Subcutaneous abdominal adipose tissue (tissue), 5 donors: Measurements from ENCODE around the gene NME9.

Experiments
- H3K27ac ChIP-seq: one replicate; pipeline ENCODE4 v1.7.0; 2013; ENCODE audit warnings: low read depth, mild to moderate bottlenecking, inconsistent platforms, low read length, moderate library complexity
- H3K27me3 ChIP-seq, 5 donors: one replicate each; pipeline ENCODE4 v1.7.0; 2013; ENCODE audit warnings: low read length in 5 of 5, inconsistent platforms in 1 of 5; ENCODE audit not compliant: control insufficient read depth in 5 of 5, insufficient read depth in 4 of 5
- H3K36me3 ChIP-seq, 5 donors: one replicate each; pipeline ENCODE4 v1.7.0; 2013; ENCODE audit warnings: low read length in 5 of 5; ENCODE audit not compliant: control insufficient read depth in 5 of 5, insufficient read depth in 5 of 5
- H3K4me1 ChIP-seq, 5 donors: one replicate each; pipeline ENCODE4 v1.7.0; 2013; ENCODE audit warnings: low read length in 5 of 5, mild to moderate bottlenecking in 3 of 5, moderate library complexity in 1 of 5; ENCODE audit not compliant: control insufficient read depth in 5 of 5, insufficient read depth in 5 of 5
- H3K4me3 ChIP-seq, 5 donors: one replicate each; pipeline ENCODE4 v1.7.0; 2013; ENCODE audit warnings: low read length in 5 of 5, low read depth in 1 of 5
- H3K9ac ChIP-seq, 5 donors: one replicate each; pipeline ENCODE4 v1.7.0; 2013; ENCODE audit warnings: low read length in 5 of 5, mild to moderate bottlenecking in 4 of 5, moderate library complexity in 3 of 5
- H3K9me3 ChIP-seq, 5 donors: one replicate each; pipeline ENCODE4 v1.7.0; 2013; ENCODE audit warnings: low read length in 5 of 5; ENCODE audit not compliant: control insufficient read depth in 5 of 5
- donor health status: healthy.
- donor health status: healthy.
- donor health status: healthy.
- donor health status: healthy.
- donor health status: healthy.

Gene NME9

DNA sequence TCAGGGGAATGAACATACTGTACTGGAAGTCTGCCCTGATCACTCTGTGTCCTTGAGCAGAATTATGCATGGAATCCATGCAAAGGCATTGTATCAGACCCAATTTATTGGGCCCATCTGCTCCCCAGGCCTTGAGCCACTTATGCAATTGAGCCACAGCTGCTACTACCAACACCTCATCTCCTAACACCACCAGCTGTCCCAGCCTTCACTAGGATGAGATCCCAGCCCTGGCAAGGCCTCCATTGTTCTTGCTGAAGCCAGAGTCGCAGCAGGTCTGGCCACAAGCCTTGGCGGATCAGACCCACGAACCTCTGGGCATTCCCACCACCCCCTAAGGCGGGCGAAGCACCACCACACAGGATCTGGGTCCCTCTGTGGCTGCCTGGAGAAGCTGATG is 9.2 kb upstream of the NME9 start:
- H3K9ac ChIP-seq, result no peak overlapping the region
- H3K9me3 ChIP-seq, result no peaks in the 10 kb centered on the region
- no peak overlapping the region for H3K4me3 ChIP-seq
- no peak overlapping the region for H3K27ac ChIP-seq
- peaks cover 0 to 7% (median 4%) of the 10 kb centered on the region in 5 donors for H3K4me1 ChIP-seq
- no peaks in the 10 kb centered on the region for H3K27me3 ChIP-seq
- no peaks in the 10 kb centered on the region for H3K36me3 ChIP-seq

DNA sequence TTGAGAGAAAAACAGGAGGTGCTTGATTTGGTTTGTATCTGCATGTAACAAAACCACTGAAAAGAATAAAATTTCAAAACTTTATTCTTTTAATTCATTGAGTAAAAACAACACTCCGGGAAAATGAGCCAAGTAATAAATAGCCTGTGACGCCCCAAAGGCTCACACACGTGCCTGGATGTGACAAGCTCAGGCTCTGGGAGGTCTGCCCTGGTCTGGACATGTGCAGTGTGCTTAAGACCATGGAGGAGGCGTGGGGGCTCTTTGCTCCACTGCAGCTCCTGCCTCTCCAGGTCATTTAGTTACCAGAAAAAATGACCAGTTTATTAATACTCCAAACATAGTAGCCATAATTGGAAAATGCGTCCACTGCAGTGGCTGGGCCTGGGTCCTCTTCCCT is 8.6 kb upstream of the NME9 start:
- Histone ChIP-seq H3K36me3 (no peaks in the 10 kb centered on the region), H3K4me3 (no peak overlapping the region), H3K4me1 (peaks cover 0 to 4% (median 0%) of the 10 kb centered on the region in 5 donors), H3K9ac (no peak overlapping the region), H3K9me3 (no peaks in the 10 kb centered on the region), H3K27ac (no peak overlapping the region), H3K27me3 (no peaks in the 10 kb centered on the region)

DNA sequence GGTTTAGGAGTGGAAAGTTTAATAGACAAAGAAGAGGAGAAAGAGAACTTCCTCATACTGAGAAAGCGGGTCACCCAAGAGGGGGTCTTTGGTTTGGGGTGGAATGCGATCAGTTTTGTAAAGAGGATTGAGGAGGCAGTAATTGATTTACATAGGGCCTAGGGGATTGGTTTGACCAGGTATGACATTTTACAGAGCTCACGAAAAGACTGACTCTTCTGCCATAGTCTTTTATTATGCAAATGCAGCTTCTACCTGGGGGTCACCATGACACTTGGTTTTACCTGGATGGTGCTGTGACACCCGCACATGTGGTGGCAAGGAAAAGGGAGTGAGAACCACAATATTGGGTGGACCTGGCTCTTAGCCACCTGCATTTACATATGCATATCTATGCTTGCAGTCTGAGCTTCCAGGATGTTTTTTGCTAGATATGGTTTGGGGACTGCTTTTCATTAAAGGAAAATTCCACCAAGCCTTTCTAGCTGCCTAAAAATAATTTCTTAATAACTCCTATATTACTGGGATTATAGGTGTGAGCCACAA is 6.9 kb upstream of the NME9 start:
- Histone ChIP-seq H3K9me3 (no peaks in the 10 kb centered on the region), H3K36me3 (no peaks in the 10 kb centered on the region), H3K27me3 (no peaks in the 10 kb centered on the region), H3K4me3 (no peak overlapping the region), H3K4me1 (peaks cover 0 to 4% (median 0%) of the 10 kb centered on the region in 5 donors), H3K27ac (no peak overlapping the region), H3K9ac (no peak overlapping the region)

DNA sequence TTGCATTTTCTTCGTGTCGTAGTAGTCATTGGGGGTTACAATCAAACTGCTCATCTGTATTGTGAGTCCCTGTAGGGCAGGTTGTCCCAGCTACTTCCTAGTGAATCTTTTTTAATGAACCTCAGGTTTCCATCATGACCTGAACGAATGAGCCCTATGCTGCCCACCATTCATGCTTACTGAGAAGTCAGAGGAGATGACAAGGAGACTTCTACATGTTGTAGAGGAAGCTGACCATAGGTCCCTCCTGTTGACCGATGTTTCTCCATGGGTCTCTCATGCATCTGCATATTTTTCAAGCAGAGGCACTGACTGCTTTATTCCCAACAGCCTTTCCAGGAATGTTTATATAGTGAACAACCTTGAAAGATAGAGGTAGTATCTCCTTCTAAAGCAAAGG is 5.0 kb upstream of the NME9 start:
- Histone ChIP-seq H3K27ac (no peak overlapping the region), H3K36me3 (no peaks in the 10 kb centered on the region), H3K9ac (no peak overlapping the region), H3K4me3 (no peak overlapping the region), H3K27me3 (no peaks in the 10 kb centered on the region), H3K4me1 (peaks cover 0 to 8% (median 4%) of the 10 kb centered on the region in 5 donors), H3K9me3 (no peaks in the 10 kb centered on the region)

DNA sequence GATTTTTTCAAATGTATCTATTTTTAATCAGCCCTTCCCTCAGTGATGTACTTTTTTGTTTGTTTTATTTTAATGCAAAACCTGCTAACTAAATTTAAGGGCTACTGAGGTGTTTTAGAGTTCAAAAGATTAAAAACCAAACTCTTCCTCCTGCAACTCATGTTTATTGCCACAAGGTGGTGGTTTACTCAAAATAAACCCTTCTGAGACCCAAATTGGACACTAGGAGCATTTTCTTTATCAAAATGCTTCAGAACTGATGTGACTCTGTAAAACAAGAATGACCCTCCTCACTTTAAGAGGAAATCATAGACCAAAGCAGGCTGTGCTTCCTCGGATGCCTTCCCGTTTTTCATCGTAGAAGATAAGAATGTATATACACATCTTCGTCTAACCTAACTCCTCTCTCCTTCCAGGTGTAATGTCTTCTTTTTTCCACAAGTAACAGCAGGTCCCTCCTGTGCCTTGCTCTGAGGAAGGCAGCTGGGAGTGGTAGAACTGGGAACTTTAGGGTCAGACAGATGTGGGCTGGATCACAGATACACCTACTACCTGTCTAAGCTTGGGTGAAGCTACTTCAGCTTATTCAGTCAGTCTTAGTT is 2.9 kb upstream of the NME9 start:
- no peak overlapping the region for H3K4me3 ChIP-seq
- H3K27me3 ChIP-seq, result no peaks in the 10 kb centered on the region
- no peaks in the 10 kb centered on the region for H3K36me3 ChIP-seq
- H3K4me1 ChIP-seq, result peaks cover 0 to 18% (median 18%) of the 10 kb centered on the region in 5 donors
- H3K27ac ChIP-seq, result no peak overlapping the region
- no peaks in the 10 kb centered on the region for H3K9me3 ChIP-seq
- no peak overlapping the region for H3K9ac ChIP-seq

DNA sequence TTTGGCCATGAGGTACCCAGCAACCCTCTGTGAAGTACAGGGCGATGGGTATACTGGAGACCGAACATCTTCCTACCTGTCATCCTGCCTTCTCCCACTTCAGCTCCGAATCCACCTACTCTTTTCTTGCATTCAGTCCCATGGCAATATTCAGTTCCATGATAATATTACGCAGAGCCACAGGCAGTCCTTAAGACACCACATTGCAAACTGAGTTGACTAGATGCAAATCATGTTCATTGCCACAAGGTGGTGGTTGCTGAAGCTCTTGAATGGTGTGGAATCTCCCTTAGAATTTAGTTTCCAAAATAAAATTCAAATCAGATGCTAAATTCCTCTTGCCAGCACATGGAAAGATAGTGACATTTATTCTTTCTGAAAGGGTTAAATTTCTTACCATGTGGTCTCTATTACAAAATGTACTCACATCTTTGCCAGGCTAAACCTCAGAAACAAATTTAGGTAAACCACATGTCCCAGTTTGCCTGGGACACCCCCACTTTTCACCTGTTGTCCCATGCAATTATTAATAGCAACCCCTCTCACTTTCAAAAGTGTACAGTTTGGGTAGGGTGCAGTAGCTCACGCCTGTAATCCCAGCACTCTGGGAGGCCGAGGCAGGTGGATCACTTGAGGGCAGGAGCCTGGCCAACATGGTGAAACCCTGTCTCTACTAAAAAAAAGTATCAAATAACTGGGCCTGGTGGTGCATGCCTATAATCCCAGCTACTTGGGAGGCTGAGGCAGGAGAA is 1.7 kb upstream of the NME9 start:
- Histone ChIP-seq H3K9ac (no peak overlapping the region), H3K27ac (no peak overlapping the region), H3K36me3 (no peaks in the 10 kb centered on the region), H3K27me3 (no peaks in the 10 kb centered on the region), H3K9me3 (no peaks in the 10 kb centered on the region), H3K4me3 (no peak overlapping the region), H3K4me1 (peaks cover 0 to 18% (median 18%) of the 10 kb centered on the region in 5 donors)

DNA sequence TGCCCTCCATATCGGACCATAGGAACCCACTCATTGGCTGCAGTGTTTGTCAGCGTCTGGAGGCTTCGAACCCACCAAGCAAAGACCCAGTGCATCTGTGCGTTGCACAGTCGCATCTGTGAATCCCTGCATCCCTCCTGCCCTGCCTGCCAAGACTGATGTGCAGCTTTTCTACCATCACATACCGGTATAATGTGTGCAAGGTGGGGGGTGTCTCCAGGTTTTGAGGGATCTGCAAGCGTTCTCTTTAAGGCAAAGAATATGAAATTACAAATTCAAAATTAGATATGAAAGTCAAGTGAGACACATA is 288 bp upstream of the NME9 start:
- H3K9ac ChIP-seq, result no peak overlapping the region
- H3K27ac ChIP-seq, result no peak overlapping the region
- peak overlapping the region; percentile 38 to 77 (median 69) for H3K4me3 ChIP-seq
- H3K27me3 ChIP-seq, result no peaks in the 10 kb centered on the region
- H3K4me1 ChIP-seq, result peaks cover 0 to 21% (median 18%) of the 10 kb centered on the region in 5 donors
- no peaks in the 10 kb centered on the region for H3K9me3 ChIP-seq
- H3K36me3 ChIP-seq, result no peaks in the 10 kb centered on the region

DNA sequence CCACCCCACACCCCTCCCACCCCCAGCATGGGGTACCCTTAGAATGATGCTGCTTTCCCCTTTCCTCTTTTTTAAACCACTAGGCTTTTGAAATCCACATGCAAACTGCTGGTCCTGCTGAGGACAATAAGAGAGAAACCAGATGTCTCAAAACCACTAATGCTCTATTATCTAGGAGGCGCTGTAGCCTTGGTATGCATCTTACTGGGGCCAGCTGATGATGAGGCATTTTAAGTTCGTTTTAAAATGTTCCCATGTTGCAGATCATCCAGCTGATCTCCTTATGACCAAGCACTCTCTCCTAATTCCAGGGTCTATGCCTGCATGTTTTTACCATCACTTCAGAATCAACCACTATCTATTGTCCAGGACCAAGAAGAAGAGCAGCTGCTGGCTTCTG is 1.3 kb downstream of the NME9 start:
- Histone ChIP-seq H3K4me1 (peaks cover 3 to 37% (median 33%) of the 10 kb centered on the region in 5 donors), H3K27me3 (no peaks in the 10 kb centered on the region), H3K9me3 (no peaks in the 10 kb centered on the region), H3K36me3 (no peaks in the 10 kb centered on the region), H3K27ac (no peak overlapping the region), H3K4me3 (no peak overlapping the region), H3K9ac (no peak overlapping the region)

DNA sequence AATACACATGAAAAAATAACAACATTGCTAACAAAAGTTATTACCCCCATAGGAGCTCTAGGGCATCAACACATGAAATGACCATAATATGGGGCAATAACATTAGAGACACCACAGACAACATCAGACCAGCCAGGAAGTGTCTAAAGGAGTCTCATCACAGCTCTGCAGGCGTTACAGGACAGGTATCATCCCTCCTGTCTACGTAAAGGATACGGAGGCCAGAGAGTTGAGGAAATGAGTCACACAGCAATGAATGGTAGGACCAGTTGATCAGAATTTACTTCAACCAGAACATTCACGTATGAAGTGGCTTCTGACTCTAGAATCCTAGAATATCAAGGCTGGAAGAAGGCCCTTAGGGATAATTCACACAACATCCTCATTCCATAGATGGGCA is 1.8 kb downstream of the NME9 start:
- no peaks in the 10 kb centered on the region for H3K9me3 ChIP-seq
- H3K9ac ChIP-seq, result no peak overlapping the region
- H3K36me3 ChIP-seq, result no peaks in the 10 kb centered on the region
- H3K27me3 ChIP-seq, result no peaks in the 10 kb centered on the region
- no peak overlapping the region for H3K4me3 ChIP-seq
- no peak overlapping the region for H3K27ac ChIP-seq
- peaks cover 4 to 41% (median 34%) of the 10 kb centered on the region in 5 donors for H3K4me1 ChIP-seq

DNA sequence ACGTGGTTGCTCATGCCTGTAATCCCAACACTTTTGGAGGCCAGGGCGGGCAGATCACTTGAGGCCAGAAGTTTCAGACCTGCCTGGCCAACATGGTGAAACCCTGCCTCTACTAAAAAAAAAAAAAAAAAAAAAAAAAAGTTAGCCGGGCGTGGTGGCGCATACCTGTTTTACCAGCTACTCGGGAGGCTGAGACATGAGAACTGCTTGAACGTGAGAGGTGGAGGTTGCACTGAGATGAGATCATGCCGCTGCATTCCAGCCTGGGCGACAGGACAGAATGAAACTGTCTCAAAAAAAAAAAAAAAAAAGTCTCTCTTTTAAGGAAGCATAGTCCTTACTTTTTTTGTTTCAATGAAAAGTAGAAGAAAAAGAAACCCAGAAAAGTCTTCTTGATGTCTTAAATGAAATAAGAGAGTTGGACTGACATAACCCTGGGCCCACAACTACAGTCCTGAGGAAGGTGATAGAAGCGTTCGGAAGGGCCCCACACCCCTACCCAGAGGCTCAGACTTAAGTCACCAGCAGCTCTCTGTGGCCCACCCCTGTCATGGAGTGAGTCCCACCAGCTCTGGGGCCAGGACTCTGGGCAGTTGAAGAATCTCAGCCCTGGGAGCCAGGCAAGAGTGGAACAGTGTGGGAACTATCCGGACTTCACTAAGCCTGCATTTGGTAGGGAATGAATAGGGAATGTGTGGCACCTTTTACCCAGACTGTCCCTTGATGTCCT is 2.6 kb downstream of the NME9 start:
- H3K36me3 ChIP-seq, result no peaks in the 10 kb centered on the region
- no peaks in the 10 kb centered on the region for H3K27me3 ChIP-seq
- no peak overlapping the region for H3K4me3 ChIP-seq
- peaks cover 4 to 48% (median 34%) of the 10 kb centered on the region in 5 donors for H3K4me1 ChIP-seq
- no peak overlapping the region for H3K9ac ChIP-seq
- no peaks in the 10 kb centered on the region for H3K9me3 ChIP-seq
- no peak overlapping the region for H3K27ac ChIP-seq
